Smooth muscle cell (in vitro differentiated cells): ENCODE measurements around the gene MOB2. TPM values are rescaled to one million over a fixed set of nuclear protein-coding genes. Genes with fewer than 3 reads are reported as not detected.

Experiments
- DNase-seq: peaks from one replicate; lab custom pipeline; 2025; ENCODE audit not compliant: unreplicated experiment; lab: John Stamatoyannopoulos, UW
- H2AFZ ChIP-seq: fragments of 200-600 bp; sonication (generic); 2 replicates; pipeline ENCODE4 v1.6.0; 2016; ENCODE audit warnings: antibody characterized with exemption, low read depth, mild to moderate bottlenecking
- H3F3A ChIP-seq: fragments of 200-600 bp; sonication (generic); 2 replicates; pipeline ENCODE4 v1.6.0; 2017; ENCODE audit warnings: antibody characterized with exemption, low read depth
- H3K27ac ChIP-seq: fragments of 200-600 bp; sonication (generic); 2 replicates; pipeline ENCODE4 v1.5.1; 2016; ENCODE audit warnings: low read depth, mild to moderate bottlenecking
- H3K27me3 ChIP-seq: fragments of 200-600 bp; sonication (generic); 2 replicates; pipeline ENCODE4 v1.6.1; 2016; ENCODE audit warnings: low read depth, mild to moderate bottlenecking
- H3K36me3 ChIP-seq: fragments of 200-600 bp; sonication (generic); 2 replicates; pipeline ENCODE4 v1.5.1; 2016; ENCODE audit warnings: low read depth
- H3K4me1 ChIP-seq: fragments of 200-600 bp; sonication (generic); 2 replicates; pipeline ENCODE4 v1.5.1; 2016; ENCODE audit warnings: low read depth
- H3K4me2 ChIP-seq: fragments of 200-600 bp; sonication (generic); 2 replicates; pipeline ENCODE4 v1.6.0; 2016; ENCODE audit warnings: mild to moderate bottlenecking
- H3K4me3 ChIP-seq: fragments of 200-600 bp; sonication (generic); 2 replicates; pipeline ENCODE4 v1.5.1; 2016; ENCODE audit warnings: mild to moderate bottlenecking
- H3K79me2 ChIP-seq: fragments of 200-600 bp; sonication (generic); 2 replicates; pipeline ENCODE4 v1.6.0; 2016; ENCODE audit warnings: low read depth, mild to moderate bottlenecking
- H3K9ac ChIP-seq: fragments of 200-600 bp; sonication (generic); 2 replicates; pipeline ENCODE4 v1.6.0; 2016; ENCODE audit warnings: low read depth
- H3K9me3 ChIP-seq: fragments of 200-600 bp; sonication (generic); replicated peaks from 2 replicates; pipeline ENCODE4 v1.5.1; 2016; ENCODE audit warnings: low read depth
- H4K20me1 ChIP-seq: fragments of 200-600 bp; sonication (generic); 2 replicates; pipeline ENCODE4 v1.6.0; 2016; ENCODE audit warnings: low read depth
- WGBS: methylation state at CpG from one replicate; pipeline ENCODE4 v1.1.7; 2016; ENCODE audit warnings: low lambda C conversion rate; 5-methylcytosine and 5-hydroxymethylcytosine counted together
- polyA plus RNA-seq: library from polyadenylated mRNA; unstranded; fragments of >200 nt; fragmentation: Nextera tagmentation; extraction: Ambion mirVana; gene quantifications from 2 replicates; pipeline ENCODE4 v1.2.1, GENCODE V29; 2016
- total RNA-seq: library from RNA; depleted of rRNA; stranded (reverse); fragments of >200 nt; gene quantifications from 2 replicates; pipeline ENCODE4 v1.2.3, GENCODE V29; 2014
- TF ChIP-seq, protein P1 (sequence below): fragments of 200-600 bp; sonication (generic); IDR thresholded peaks from 2 replicates; pipeline ENCODE4 v1.5.1; 2017; ENCODE audit warnings: borderline replicate concordance, mild to moderate bottlenecking, antibody characterized with exemption; ENCODE audit not compliant: insufficient read depth, poor library complexity, severe bottlenecking

The MOB2 gene
- total and polyA plus RNA-seq, 2 experiments from 2014 or later = 2.5 to 24.0 TPM

DNA sequence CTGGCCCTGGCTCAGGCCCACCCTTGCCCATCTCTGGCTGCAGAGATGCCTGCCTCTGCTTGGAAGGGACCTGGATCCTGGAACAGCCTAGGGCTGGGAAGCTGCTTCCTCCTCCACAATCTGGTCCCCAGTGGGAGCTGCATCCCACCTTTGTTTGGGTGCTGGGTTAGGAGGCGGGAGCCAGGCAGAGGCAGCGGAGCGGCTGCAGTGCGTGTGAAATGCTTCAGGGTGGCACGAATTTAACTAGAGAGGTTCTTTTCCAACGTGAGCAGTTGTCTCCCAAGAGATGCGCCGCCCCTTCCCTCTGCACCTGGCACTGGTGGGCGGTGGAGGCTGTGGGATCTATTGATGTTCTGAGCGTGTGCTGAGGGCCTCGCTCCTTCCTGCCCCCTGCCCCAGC lies 65.3 kb downstream of the MOB2 start:
- H3K9me3 ChIP-seq = peaks cover 5% of the 10 kb centered on the region

DNA sequence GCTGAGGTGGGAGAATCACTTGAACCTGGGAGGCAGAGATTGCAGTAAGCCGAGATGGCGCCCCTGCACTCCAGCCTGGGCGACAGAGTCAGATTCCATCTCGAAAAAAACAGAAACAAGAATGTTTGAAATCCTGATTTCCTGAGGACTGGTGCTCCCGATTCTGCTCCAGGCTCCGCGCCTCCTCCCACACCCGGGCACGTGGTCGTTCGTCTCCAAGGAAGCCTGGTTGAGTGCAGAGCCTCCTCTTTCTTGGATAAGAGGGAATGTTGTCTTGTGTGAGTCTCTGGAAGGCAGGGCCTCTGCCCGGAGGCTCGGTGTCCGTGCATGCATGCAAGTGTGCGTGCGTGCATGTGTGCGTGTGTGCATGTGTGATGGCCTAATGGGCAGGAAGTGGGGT lies 66.8 kb downstream of the MOB2 start:
- Histone ChIP-seq H3K9me3 (peaks cover 5% of the 10 kb centered on the region), H3K9ac (no peak overlapping the region), H3K27ac (no peak overlapping the region), H3K4me3 (no peak overlapping the region), H3K27me3 (no peaks in the 10 kb centered on the region), H3K36me3 (no peaks in the 10 kb centered on the region), H4K20me1 (no peaks in the 10 kb centered on the region), H3F3A (no peaks in the 10 kb centered on the region), H2AFZ (no peak overlapping the region), H3K79me2 (no peaks in the 10 kb centered on the region), H3K4me1 (no peaks in the 10 kb centered on the region), H3K4me2 (no peak overlapping the region)
- 97% methylated on average over 16 of the region's 17 CpGs for WGBS
- TF ChIP-seq, protein P1, sequence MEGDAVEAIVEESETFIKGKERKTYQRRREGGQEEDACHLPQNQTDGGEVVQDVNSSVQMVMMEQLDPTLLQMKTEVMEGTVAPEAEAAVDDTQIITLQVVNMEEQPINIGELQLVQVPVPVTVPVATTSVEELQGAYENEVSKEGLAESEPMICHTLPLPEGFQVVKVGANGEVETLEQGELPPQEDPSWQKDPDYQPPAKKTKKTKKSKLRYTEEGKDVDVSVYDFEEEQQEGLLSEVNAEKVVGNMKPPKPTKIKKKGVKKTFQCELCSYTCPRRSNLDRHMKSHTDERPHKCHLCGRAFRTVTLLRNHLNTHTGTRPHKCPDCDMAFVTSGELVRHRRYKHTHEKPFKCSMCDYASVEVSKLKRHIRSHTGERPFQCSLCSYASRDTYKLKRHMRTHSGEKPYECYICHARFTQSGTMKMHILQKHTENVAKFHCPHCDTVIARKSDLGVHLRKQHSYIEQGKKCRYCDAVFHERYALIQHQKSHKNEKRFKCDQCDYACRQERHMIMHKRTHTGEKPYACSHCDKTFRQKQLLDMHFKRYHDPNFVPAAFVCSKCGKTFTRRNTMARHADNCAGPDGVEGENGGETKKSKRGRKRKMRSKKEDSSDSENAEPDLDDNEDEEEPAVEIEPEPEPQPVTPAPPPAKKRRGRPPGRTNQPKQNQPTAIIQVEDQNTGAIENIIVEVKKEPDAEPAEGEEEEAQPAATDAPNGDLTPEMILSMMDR = no peak
- no peak for DNase-seq

More for the DNA sequence above, 65.3 kb downstream of the MOB2 start:
- Histone ChIP-seq H3K36me3 (no peaks in the 10 kb centered on the region), H2AFZ (no peak overlapping the region), H3K4me3 (no peak overlapping the region), H3K9ac (no peak overlapping the region), H3K4me2 (no peak overlapping the region), H3K4me1 (no peaks in the 10 kb centered on the region), H3F3A (no peaks in the 10 kb centered on the region), H4K20me1 (no peaks in the 10 kb centered on the region), H3K79me2 (no peaks in the 10 kb centered on the region), H3K27ac (no peak overlapping the region), H3K27me3 (no peaks in the 10 kb centered on the region)
- TF ChIP-seq, protein P1 = no peak
- WGBS = 90% methylated on average over 11 of the region's 11 CpGs
- no peak for DNase-seq

Other genes starting within 250 kb of the MOB2 start
- gene TOLLIP, start 177.1 kb downstream of the MOB2 start, total RNA-seq = 13.3 and 20.3 TPM in 2 replicates
- gene TOLLIP, start 177.1 kb downstream of the MOB2 start, polyA plus RNA-seq = 60.0 and 63.0 TPM in 2 replicates
- gene BRSK2, start 96.8 kb downstream of the MOB2 start, total RNA-seq = 0.27 and 5.2 TPM in 2 replicates
- 1.5 and 2.3 TPM in 2 replicates for gene BRSK2, start 96.8 kb downstream of the MOB2 start, polyA plus RNA-seq
- 2.2 and 6.3 TPM in 2 replicates for gene DUSP8, start 85.5 kb upstream of the MOB2 start, total RNA-seq
- gene DUSP8, start 85.5 kb upstream of the MOB2 start, polyA plus RNA-seq = 5.0 and 8.2 TPM in 2 replicates
- gene KRTAP5-1, start 98.5 kb upstream of the MOB2 start, total RNA-seq = not detected in 2 replicates
- 0.45 TPM in 1 of 2 replicates, not detected in the other for gene KRTAP5-1, start 98.5 kb upstream of the MOB2 start, polyA plus RNA-seq
- gene KRTAP5-2, start 111.5 kb upstream of the MOB2 start, total RNA-seq = not detected in 2 replicates
- gene KRTAP5-2, start 111.5 kb upstream of the MOB2 start, polyA plus RNA-seq = 0.14 TPM in 1 of 2 replicates, not detected in the other
- not detected in 2 replicates for gene KRTAP5-3, start 121.7 kb upstream of the MOB2 start, total RNA-seq
- gene KRTAP5-3, start 121.7 kb upstream of the MOB2 start, polyA plus RNA-seq = not detected in 2 replicates
- not detected in 2 replicates for gene KRTAP5-4, start 135.4 kb upstream of the MOB2 start, total RNA-seq
- gene KRTAP5-4, start 135.4 kb upstream of the MOB2 start, polyA plus RNA-seq = not detected in 2 replicates
- not detected in 2 replicates for gene KRTAP5-5, start 143.0 kb upstream of the MOB2 start, total RNA-seq
- gene KRTAP5-5, start 143.0 kb upstream of the MOB2 start, polyA plus RNA-seq = not detected in 2 replicates
- not detected in 2 replicates for gene KRTAP5-6, start 210.4 kb upstream of the MOB2 start, total RNA-seq
- gene KRTAP5-6, start 210.4 kb upstream of the MOB2 start, polyA plus RNA-seq = not detected in 2 replicates